HG03558 (cell line): Measurements from ENCODE around the gene INTS11.

Experiments
- ATAC-seq: cut with Tn5 transposase; IDR thresholded peaks from one replicate; pipeline ENCODE4 v1.9.1; 2021; ENCODE audit warnings: moderate number of reproducible peaks; ENCODE audit not compliant: unreplicated experiment; ENCODE audit errors: extremely low read depth

INTS11 gene

DNA sequence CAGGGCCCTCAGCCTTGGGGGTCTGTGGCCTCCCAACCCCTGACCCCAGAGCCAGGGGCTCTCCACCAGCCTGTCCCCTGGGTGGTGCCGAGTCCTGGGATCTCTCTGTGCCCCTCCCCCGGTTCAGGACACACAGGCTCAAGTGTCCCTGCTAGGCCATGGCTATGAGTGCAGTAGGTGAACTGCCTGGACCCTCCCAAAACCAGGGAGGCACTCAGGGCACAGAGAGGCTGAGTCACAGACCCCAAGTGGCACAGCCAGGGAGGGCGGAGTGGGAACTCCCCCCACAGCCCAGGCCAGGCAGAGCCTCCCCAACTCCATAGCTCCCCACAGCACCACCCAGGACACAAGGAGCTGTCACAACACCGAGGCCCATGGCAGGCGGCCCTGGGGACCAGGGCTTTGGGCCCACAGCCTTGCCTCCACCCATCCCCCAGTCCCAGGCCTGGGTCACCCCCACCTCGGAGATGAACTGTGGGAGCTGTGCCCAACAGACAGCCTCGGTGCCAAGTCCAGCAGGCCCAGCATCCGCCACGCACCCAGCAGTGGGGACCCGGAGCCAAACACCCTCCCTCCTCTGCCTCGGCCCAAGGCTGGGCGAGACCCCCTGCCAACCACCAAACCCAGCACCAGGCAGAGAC lies 21.5 kb upstream of the INTS11 start:
- ATAC-seq: no peak

DNA sequence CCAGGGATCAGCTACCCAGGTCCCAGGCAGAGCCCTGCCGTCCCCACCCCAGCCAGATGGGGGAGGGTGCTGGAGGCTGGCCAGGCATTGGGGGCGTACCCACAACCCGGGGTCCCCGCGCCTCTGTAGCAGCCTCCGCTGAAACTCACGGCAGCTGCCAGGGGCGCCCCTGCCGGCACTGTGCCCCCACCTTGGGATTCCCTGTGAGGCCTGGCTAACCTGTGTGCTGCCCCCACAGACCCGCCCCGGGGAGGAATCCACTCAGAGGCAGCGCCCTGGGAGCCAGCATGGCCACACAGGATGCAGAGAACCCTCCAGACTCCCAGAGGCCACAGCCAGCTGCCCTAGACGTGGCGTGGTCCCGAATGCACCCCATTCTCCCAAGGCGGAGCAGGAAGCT lies 20.9 kb upstream of the INTS11 start:
- no peak for ATAC-seq

DNA sequence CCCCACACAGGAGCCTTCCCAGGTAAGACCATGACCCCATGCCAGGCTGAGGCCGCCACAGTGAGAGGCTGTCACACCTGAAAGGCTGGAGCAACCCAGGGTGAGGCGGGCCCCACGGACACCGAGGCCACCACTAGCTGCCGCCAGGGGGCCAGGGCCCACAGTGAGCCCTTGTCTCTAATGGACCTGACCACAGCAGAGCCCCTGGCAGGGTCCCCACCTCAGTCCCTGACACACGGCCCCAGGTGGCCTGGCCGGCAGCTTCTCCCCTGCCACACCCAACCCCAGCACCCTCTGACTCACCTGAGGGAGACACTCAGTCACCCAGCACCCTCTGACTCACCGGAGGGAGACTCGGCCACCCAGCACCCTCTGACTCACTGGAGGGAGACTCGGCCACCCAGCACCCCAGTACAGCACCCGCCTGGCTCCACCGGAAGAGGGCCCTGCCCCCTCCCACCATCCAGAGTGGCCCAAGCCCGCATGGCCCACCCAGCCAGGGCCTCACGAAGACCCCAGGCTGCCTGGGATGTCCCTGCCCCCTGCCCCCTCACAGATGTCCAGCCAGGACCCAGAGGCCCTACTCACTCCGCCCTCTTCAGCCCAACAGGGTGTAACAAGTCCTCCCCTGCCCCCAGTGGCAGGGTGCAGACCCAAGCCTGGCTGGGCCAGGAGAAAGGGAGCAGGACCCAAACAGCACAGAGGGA lies 20.3 kb upstream of the INTS11 start:
- no peak for ATAC-seq

DNA sequence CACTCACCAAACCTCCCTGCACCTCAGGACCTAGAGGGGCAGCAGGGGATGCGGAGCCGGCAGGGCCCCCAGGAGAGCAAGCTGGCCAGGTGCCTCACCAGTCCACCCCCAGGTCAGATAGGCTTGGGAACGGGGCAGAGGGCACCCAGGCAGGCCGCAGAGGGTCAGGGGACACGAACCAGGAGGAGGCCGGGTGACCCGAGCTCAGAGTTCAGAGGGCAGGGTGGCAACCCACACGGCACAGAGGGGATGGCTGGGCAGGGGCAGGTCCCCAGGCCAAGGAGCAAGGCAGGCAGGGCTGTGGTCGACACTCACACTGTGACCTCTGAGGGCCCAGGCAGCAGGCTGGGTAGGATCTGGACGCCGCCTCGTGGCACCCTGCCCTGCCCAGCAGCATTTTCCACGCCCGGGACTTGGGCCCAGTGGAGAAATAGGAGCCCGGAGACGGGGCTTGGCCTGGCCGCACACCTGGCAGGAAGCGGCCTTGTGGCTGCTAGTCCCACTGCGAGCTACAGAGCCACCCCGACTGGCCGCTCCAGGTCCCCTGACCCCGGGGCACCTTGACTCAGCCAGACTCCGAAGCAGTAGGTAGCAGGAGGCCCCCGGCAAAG lies 19.5 kb upstream of the INTS11 start:
- no peak for ATAC-seq

DNA sequence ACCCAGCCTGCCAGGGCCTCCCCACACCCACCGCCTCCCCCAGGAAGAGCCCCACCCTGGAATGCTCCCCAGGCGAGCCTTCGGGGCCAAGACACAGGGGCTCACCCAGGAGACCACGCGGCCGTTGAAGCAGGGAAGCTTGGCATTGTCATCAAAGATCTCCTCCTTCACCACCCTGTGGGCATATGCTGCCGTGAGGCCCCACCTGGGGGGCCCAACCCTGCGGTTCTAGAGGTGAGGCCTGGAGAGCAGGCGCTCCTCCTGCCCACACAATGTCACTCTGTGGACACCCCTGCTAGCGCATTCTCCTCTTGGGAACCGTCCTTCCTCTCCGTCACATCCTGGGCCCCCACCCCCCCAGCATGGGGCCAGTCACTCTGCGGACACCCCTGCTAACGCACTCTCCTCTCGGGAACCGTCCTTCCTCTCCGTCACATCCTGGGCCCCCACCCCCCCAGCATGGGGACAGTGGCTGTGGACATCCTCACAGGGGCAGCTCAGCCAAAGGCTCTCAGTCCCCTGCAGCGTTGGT lies 18.2 kb upstream of the INTS11 start:
- no peak for ATAC-seq

DNA sequence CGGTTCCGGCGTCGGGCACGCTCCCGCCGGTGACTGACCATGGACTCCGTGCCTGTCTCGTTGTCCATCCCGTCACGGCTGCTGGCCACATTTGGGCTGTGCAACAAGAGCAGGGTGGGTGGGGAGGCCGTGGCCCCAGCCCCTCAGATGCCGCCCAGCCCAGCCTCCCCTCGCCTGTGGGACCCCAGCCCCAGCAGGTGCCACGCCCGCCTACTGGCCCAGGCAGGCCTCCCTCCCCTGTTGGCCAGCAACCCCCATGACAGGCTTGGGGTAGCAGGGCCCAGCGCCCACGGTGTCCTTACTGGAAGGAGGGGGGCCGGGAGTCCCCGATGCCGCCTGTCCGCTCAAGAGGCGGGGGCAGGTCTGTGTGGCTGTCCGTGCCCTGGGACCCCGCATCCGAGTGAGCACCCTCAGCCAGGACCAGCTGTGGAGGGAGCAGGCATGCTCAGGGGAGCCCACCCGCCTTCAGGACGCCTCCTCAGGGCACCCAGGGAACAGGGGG lies 17.7 kb upstream of the INTS11 start:
- no peak for ATAC-seq

DNA sequence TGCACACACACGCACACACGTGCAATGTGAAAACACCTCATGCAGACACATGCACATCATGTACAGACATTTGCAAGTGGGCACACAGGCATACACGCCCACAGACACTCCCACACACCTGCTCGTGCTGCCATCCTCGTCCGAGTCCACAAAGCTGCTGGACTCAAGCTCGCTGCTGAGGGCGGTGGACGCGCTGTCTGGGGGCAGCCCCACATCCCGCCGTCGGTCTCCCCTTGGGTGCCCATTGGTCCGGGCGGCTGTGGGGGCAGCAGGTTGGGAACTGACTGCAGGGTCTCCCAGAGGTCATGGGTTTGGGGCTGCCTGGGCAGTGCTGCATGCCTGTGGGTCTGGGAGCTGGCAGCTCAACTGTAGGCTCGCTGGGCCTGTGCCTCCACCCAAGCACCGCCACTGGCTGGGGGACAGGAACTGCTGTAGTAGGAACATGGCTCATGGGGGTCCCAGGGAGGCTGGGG lies 17.1 kb upstream of the INTS11 start:
- ATAC-seq: no peak

DNA sequence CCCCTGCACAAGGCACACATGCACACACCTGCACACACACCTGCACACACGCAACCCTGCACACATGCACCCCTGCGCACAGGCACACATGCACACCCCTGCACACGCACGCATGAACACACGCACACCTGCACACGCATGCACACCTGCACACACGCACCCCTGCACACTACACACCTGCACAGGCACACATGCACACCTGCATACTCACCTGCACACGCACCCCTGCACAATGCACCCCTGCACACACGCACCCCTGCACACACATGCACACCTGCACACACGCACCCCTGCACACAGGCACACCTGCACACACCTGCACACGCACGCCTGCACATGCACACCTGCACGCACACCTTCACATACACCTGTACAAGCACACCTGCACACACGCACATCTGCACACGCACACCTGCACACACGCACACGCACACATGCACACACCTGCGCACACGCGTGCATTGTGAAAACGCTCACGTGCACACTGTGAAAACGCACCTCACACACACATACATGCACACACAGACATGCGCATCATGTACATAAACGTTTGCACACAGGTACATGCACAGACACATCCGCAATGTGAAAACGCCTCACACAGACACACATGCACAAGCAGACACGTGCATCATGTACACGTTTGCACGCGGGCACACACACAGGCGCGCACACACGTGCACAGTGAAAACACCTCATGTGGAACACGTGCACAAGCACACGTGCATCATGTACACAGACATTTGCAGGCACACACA lies 16.5 kb upstream of the INTS11 start:
- no peak for ATAC-seq

DNA sequence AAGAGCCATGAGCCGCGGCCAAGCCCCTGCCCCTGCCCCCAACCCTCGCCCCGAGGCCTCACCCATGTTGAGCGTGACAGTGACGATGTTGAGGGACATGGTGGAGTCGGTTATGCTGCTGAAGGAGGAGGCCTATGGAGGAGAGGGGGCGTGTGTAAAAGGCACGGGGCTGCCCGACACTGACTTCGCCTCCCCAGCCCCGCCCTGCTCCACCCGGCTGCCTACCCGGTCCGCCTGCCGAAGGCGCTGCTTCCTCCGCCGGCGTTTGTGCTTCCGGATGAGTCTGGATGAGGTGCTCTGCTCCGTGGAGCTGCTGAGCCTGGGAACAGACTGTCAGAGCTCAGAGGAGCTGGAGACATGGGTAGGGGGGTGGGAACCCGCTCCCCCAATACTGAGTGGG lies 15.7 kb upstream of the INTS11 start:
- no peak for ATAC-seq

DNA sequence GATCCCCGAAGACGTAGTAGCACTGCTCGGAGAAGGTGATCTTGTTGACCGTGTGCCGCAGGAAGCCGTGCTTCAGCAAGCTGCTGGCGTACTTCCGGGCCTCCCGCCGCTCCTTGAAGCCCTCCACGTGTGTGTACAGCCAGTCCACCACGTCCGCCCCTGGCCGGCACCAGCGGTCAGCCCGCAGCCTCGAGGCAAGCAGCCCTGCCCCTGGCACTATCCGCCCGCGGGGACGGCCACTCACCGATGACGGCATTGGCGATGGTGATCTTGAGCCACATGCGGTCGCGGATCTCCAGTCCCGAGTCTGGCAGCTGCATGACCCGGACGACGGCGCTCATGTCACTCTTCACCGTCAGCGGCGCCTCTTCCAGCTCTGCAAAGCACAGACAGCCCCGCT lies 13.8 kb upstream of the INTS11 start:
- no peak for ATAC-seq

DNA sequence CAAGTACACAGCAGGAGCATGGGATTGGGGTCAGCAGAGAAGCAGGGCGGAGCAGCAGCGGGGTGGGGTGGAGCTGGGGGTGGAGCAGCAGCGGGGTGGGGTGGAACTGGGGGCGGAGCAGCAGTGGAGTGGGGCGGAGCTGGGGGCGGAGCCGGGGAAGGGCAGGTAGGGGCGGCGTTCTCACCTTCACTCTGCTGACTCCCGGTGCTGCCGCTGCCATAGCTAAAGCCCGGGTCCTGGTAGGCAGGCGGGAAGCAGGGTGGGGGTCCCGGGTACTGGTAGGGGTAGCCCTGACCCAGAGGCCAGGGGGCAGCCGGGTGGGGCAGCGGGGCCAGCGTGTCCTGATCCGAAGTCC lies 13.3 kb upstream of the INTS11 start:
- ATAC-seq: no peak

DNA sequence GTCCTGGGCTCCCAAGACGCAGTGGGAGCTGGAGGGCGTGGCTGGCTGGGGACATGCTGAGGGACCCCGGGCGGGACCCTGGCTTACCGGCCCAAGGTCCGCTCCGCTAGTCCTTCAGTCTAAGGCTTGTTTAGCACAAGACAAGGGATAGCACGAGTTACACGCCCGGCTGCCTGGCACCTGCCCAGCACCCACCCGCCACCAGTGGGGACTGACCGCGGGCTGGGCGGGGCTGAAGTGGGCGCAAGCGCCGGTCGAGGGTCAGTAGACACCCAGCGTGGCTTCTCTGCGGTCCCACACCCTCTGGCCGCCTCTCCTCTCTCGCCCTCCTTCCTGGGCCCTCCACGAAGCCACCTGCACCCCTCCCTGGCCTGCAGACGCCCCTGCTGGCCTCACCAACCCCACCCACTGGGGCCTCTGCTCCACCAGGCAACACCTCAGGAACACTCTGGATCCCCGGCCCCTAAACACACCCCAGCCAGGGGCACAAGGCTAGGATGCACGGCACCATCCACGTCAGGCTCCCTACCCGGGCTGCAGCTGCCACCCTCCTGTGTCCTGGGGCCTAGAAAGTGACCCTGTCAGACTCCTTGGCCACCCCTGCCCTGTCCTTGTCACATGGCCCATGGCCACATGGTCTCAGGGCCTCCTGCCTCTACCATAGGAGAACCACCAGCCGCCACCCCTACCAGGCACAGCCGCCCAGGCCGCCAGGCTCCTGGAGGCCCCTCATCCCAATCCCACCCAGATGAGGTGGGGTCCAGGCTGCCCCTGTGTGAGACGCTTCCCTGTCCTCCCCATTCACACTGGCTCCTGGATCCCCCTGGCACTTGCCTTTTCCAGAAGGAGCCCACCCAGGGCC lies 12.7 kb upstream of the INTS11 start:
- ATAC-seq: no peak

DNA sequence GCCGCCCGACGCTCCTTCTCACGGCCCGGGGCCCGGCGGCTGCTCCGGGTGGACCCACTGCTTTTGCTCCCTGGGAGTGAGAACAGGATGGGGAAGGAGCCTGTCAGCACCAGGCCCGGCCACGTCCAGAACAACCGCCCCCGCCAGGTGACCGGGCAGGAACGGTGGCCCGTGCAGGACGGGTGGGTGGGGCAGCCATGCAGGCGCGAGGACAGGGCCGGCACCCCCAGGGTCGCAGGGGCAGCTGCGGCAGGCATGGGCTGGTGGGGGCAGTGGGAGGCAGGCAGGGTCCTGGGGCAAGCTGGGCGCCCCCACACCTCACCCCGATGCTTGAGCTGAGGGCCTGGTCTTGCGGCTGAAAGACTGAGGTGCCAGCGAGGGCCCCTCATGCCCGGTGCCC lies 12.0 kb upstream of the INTS11 start:
- ATAC-seq: no peak

DNA sequence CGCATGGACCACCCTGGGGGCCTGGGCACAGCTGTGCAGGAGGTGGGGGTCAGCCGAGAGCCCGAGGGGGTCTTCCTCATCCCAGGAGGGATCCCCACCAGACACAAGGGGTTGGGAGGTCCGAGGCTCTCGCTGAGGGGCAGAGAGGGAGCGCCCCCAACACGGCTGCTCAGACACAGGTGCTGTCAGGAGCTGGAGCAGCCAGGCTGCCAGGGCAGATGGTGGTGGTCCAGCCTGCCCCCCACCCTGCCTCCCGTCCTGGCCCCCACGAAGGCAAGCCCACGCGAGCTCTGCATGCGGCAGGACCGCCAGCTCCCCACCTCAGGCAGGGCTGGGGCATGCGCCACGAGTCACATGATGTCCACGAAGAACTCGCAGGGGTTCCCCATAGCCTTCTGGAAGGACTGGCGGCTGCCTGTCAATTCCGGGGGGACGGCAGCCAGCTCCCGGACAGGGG lies 11.4 kb upstream of the INTS11 start:
- ATAC-seq: no peak

DNA sequence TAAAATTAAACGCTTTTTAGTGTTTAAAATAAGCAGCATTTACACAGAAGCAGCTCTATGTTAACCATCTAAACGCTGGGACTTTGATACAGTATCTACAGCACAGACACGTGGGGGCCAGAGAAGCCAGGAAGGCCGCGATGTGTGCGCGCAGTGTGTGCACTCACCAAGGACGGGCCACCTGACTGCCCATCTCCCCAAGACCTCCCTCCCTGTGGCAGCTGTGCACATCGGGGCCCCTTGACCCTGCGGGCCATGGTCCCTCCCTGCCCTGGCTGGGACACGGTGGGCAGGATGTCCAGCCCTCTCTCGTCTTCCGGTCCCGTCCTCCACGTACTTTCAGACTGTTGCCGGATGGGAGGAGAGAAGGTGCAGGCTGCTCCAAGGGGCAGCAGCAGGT lies 10.8 kb upstream of the INTS11 start:
- no peak for ATAC-seq

DNA sequence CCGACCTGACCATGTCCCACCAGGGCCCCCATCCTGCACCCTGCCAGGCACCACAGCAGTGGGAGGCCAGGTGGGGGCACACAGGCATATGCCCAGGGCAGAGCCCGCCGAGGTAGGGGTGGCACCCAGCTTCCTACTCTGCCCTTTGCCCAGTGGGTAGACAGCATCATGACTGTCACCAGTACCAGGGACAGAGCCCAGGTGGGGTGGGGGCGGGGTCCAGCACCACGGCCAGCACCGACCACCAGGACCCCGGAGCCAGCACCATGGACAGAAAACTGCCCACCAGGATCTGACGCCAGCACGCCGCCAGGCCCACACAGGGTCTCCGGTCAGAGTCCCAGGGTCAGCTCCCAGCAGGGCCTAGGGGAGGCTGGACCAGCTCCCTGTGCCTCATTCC lies 10.4 kb upstream of the INTS11 start:
- no peak for ATAC-seq

DNA sequence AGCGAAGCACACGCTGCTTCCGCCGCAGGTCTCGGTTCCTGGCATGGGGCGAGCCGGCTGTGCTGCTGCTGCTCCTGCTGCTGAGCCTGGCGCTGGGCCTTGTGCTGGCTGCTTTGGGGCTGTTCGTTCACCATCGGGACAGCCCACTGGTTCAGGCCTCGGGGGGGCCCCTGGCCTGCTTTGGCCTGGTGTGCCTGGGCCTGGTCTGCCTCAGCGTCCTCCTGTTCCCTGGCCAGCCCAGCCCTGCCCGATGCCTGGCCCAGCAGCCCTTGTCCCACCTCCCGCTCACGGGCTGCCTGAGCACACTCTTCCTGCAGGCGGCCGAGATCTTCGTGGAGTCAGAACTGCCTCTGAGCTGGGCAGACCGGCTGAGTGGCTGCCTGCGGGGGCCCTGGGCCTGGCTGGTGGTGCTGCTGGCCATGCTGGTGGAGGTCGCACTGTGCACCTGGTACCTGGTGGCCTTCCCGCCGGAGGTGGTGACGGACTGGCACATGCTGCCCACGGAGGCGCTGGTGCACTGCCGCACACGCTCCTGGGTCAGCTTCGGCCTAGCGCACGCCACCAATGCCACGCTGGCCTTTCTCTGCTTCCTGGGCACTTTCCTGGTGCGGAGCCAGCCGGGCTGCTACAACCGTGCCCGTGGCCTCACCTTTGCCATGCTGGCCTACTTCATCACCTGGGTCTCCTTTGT lies 9.2 kb upstream of the INTS11 start:
- no peak for ATAC-seq

DNA sequence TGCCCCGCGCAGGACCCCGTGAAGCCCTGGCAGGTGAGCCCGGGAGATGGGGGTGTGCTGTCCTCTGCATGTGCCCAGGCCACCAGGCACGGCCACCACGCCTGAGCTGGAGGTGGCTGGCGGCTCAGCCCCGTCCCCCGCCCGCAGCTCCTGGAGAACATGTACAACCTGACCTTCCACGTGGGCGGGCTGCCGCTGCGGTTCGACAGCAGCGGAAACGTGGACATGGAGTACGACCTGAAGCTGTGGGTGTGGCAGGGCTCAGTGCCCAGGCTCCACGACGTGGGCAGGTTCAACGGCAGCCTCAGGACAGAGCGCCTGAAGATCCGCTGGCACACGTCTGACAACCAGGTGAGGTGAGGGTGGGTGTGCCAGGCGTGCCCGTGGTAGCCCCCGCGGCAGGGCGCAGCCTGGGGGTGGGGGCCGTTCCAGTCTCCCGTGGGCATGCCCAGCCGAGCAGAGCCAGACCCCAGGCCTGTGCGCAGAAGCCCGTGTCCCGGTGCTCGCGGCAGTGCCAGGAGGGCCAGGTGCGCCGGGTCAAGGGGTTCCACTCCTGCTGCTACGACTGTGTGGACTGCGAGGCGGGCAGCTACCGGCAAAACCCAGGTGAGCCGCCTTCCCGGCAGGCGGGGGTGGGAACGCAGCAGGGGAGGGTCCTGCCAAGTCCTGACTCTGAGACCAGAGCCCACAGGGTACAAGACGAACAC lies 8.5 kb upstream of the INTS11 start:
- no peak for ATAC-seq
